ENCODE measurements around the gene WHRN.

- TF ChIP-seq ZNF274 (IDR thresholded peaks at IDR 0.05; ENCODE audit: low read depth, low read length) (no peak), YY1 (IDR thresholded peaks at IDR 0.05; ENCODE audit: insufficient read depth, insufficient read length) (no peak), SUZ12 (IDR thresholded peaks at IDR 0.05; ENCODE audit: extremely low read depth, insufficient read depth, insufficient read length) (no peak)
Measured at GRCh38 chr9:114401344-114401743, 103.9 kb downstream of the WHRN start.

Data from NT2/D1 (cell line).